ENCODE results near the gene RGS6.
A peak's percentile ranks its signal among the peaks of the same experiment; 100 is the strongest.
"Not testable (repeated sequence)": the region's sequence is repeated elsewhere in the genome, so short reads cannot be mapped to it uniquely, and the experiment has no call there.

Gene RGS6

GRCh38 chr14:72471346-72471745, 539.1 kb downstream of the RGS6 start:
- DNase-seq: no peak

GRCh38 chr14:72472845-72473244, 540.6 kb downstream of the RGS6 start:
- no peak for DNase-seq

GRCh38 chr14:72476657-72477499, 544.6 kb downstream of the RGS6 start:
- peak; percentile 31 to 43 for DNase-seq

- not testable (repeated sequence) for DNase-seq
Observed at GRCh38 chr14:72477578-72477977, 545.3 kb downstream of the RGS6 start.

- DNase-seq: no peak
Observed at GRCh38 chr14:72478471-72478893, 546.3 kb downstream of the RGS6 start.

GRCh38 chr14:72479461-72479931, 547.3 kb downstream of the RGS6 start:
- DNase-seq: no peak

GRCh38 chr14:72480464-72481243, 548.4 kb downstream of the RGS6 start:
- DNase-seq: no peak

GRCh38 chr14:72483311-72483710, 551.1 kb downstream of the RGS6 start:
- DNase-seq: no peak

- no peak for DNase-seq
Observed at GRCh38 chr14:72485695-72486094, 553.5 kb downstream of the RGS6 start.

GRCh38 chr14:72488514-72488913, 556.3 kb downstream of the RGS6 start:
- DNase-seq: no peak

GRCh38 chr14:72492196-72492595, 560.0 kb downstream of the RGS6 start:
- no peak for DNase-seq

- no peak for DNase-seq
Observed at GRCh38 chr14:72495668-72496067, 563.4 kb downstream of the RGS6 start.

- DNase-seq: no peak
Observed at GRCh38 chr14:72498646-72499045, 566.4 kb downstream of the RGS6 start.

- DNase-seq: no peak
Observed at GRCh38 chr14:72499746-72500145, 567.5 kb downstream of the RGS6 start.

- DNase-seq: no peak
Observed at GRCh38 chr14:72500234-72500838, 568.1 kb downstream of the RGS6 start.

GRCh38 chr14:72501439-72501838, 569.2 kb downstream of the RGS6 start:
- DNase-seq: no peak

- no peak for DNase-seq
Observed at GRCh38 chr14:72503271-72503670, 571.0 kb downstream of the RGS6 start.

GRCh38 chr14:72503696-72504368, 571.6 kb downstream of the RGS6 start:
- no peak for DNase-seq

- no peak for DNase-seq
Observed at GRCh38 chr14:72510566-72510965, 578.3 kb downstream of the RGS6 start.

- no peak for DNase-seq
Observed at GRCh38 chr14:72512281-72512680, 580.1 kb downstream of the RGS6 start.

- DNase-seq: no peak
Observed at GRCh38 chr14:72512925-72513324, 580.7 kb downstream of the RGS6 start.

- no peak for DNase-seq
Observed at GRCh38 chr14:72513346-72513745, 581.1 kb downstream of the RGS6 start.

Data from CD4-positive, alpha-beta T cell treated with Interleukin-1 beta for 1 hour (primary cell).